HuH-7.5 (cell line): Measurements from ENCODE around the gene INVS.
"Not testable (repeated sequence)": the region's sequence is repeated elsewhere in the genome, so short reads cannot be mapped to it uniquely, and the experiment has no call there.

Source experiments
- DNase-seq: peaks from one replicate; pipeline ENCODE4 v3.0.0; 2011; ENCODE audit warnings: low spot score

INVS gene

GRCh38 chr9:100202806-100203205 lies 103.8 kb downstream of the INVS start:
- DNase-seq, result no peak

- no peak for DNase-seq
Measured at GRCh38 chr9:100204796-100205195, 105.8 kb downstream of the INVS start.

GRCh38 chr9:100206899-100207298 lies 107.9 kb downstream of the INVS start:
- no peak for DNase-seq

- DNase-seq, result no peak
Measured at GRCh38 chr9:100208673-100209072, 109.6 kb downstream of the INVS start.

GRCh38 chr9:100211476-100211875 lies 112.4 kb downstream of the INVS start:
- no peak for DNase-seq

GRCh38 chr9:100213730-100214477 lies 114.9 kb downstream of the INVS start:
- no peak for DNase-seq

- DNase-seq, result peak; percentile 15
Measured at GRCh38 chr9:100216178-100216787, 117.2 kb downstream of the INVS start.

GRCh38 chr9:100217536-100217935 lies 118.5 kb downstream of the INVS start:
- no peak for DNase-seq

GRCh38 chr9:100219347-100219746 lies 120.3 kb downstream of the INVS start:
- no peak for DNase-seq

GRCh38 chr9:100220936-100221335 lies 121.9 kb downstream of the INVS start:
- no peak for DNase-seq

- DNase-seq, result no peak
Measured at GRCh38 chr9:100221538-100221937, 122.5 kb downstream of the INVS start.

GRCh38 chr9:100222674-100223073 lies 123.6 kb downstream of the INVS start:
- no peak for DNase-seq

- no peak for DNase-seq
Measured at GRCh38 chr9:100227636-100228035, 128.6 kb downstream of the INVS start.

- DNase-seq, result no peak
Measured at GRCh38 chr9:100228352-100228869, 129.4 kb downstream of the INVS start.

GRCh38 chr9:100229136-100229535 lies 130.1 kb downstream of the INVS start:
- DNase-seq, result no peak

GRCh38 chr9:100229561-100229960 lies 130.5 kb downstream of the INVS start:
- no peak for DNase-seq

GRCh38 chr9:100236986-100237385 lies 137.9 kb downstream of the INVS start:
- not testable (repeated sequence) for DNase-seq

GRCh38 chr9:100240512-100240911 lies 141.5 kb downstream of the INVS start:
- no peak for DNase-seq

- no peak for DNase-seq
Measured at GRCh38 chr9:100267211-100267610, 168.2 kb downstream of the INVS start.

- no peak for DNase-seq
Measured at GRCh38 chr9:100268271-100268670, 169.2 kb downstream of the INVS start.

- DNase-seq, result no peak
Measured at GRCh38 chr9:100269656-100270055, 170.6 kb downstream of the INVS start.

- DNase-seq, result no peak
Measured at GRCh38 chr9:100277166-100277979, 178.3 kb downstream of the INVS start.

GRCh38 chr9:100281066-100281465 lies 182.0 kb downstream of the INVS start:
- no peak for DNase-seq
